Right lobe of liver (tissue), 6 donors: ENCODE results near the gene CALML6. TPM values are rescaled to one million over a fixed set of nuclear protein-coding genes. Genes with fewer than 3 reads are reported as not detected.

Experiments
- ATAC-seq, 4 donors: fragments of 200-7000 bp; cut with Tn5 transposase; one replicate each; pipeline ENCODE4 v1.9.1; 2020; ENCODE audit warnings: mild to moderate bottlenecking in 4 of 4, moderate library complexity in 4 of 4
- DNase-seq, 3 donors: peaks; one replicate each; pipeline ENCODE4 v3.0.0-alpha.2; 2020
- H3K27ac ChIP-seq, 3 donors: fragments of 200-600 bp; one replicate each; pipeline ENCODE4 v1.8.0; 2022
- H3K27me3 ChIP-seq, 2 donors: fragments of 200-600 bp; one replicate each; pipeline ENCODE4 v1.8.0; 2022
- H3K36me3 ChIP-seq, 4 donors: fragments of 200-600 bp; sonication (generic) in 1 of 4; one replicate each; pipeline versions ENCODE4 v1.5.1 to v1.8.0; 2017 to 2022; ENCODE audit warnings: control low read depth in 1 of 4
- H3K4me1 ChIP-seq, 4 donors: fragments of 200-600 bp; sonication (generic) in 1 of 4; one replicate each; pipeline versions ENCODE4 v1.5.1 to v1.8.0; 2017 to 2022; ENCODE audit warnings: control low read depth in 1 of 4
- H3K4me3 ChIP-seq, 3 donors: fragments of 200-600 bp; one replicate each; pipeline ENCODE4 v1.8.0; 2022
- H3K9me3 ChIP-seq, 4 donors: fragments of 200-600 bp; sonication (generic) in 1 of 4; one replicate each; pipeline versions ENCODE4 v1.5.1 to v1.8.0; 2017 to 2022; ENCODE audit warnings: control low read depth in 1 of 4
- CTCF ChIP-seq, 4 donors: fragments of 200-600 bp in 3 of 4; fragments of 450-650 bp in 1 of 4; IDR thresholded peaks; one replicate each; pipeline versions ENCODE4 v1.5.1 to v1.8.0; 2016 to 2022; ENCODE audit warnings: antibody characterized with exemption in 4 of 4, mild to moderate bottlenecking in 2 of 4
- POLR2A ChIP-seq: fragments of 450-650 bp; IDR thresholded peaks from one replicate; pipeline ENCODE4 v1.6.1; 2017; ENCODE audit warnings: antibody characterized with exemption, mild to moderate bottlenecking
- WGBS: methylation state at CpG from one replicate; pipeline ENCODE4 v1.1.6; 2018; ENCODE audit warnings: low coverage, low lambda C conversion rate; ENCODE audit not compliant: insufficient coverage; ENCODE audit errors: missing lambda C conversion rate; 5-methylcytosine and 5-hydroxymethylcytosine counted together
- intact Hi-C, 2 donors: fragments of 100-400 bp; cut with DNase I; formaldehyde crosslinking; loops; one replicate each; pipeline versions ENCODE4 v1.11.2 to v1.14.1; 2022
- total RNA-seq, 6 experiments: library from RNA; depleted of rRNA in 2 of 6; stranded (reverse); fragments of >200 nt in 2 of 6; fragmentation: NEBNext Ultra II Directional in 3 of 6; extraction: Animal tissue kit (Norgen Biotek cat#: 25700) in 3 of 6; gene quantifications; one replicate each; pipeline versions ENCODE4 v1.1.0 to v1.2.4, GENCODE V29; 2016 to 2023
- donor health status: DM: no; HTN: yes; CAD: no.
- donor health status: DM: no; HTN: no; CAD: no.
- donor health status: DM: no; HTN: no; CAD: no.
- donor health status: DM: no; HTN: yes; CAD: no.
- donor health status: DM: no; HTN: yes; CAD: no.

Gene CALML6
- total RNA-seq, 6 experiments from 2014 or later, result 0.44 to 1.4 (median 0.58) TPM; not detected in 2

DNA sequence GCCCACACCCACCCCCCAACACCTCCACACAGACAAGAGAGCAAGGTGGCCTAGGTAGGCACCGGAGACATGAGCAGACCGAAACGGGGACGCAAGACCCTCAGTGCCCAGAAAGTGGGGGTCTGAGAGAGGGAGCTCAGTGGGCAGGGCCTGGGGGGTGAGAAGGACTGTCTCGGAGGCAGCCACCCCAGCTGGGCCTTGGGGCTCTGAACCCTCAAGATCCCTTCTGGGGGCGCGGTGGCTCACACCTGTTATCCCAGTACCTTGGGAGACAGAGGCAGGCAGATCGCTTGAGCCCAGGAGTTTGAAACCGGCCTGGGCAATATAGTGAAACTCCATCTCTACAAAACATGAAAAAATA lies 15.1 kb upstream of the CALML6 start:
- H3K27me3 ChIP-seq, result no peaks in the 10 kb centered on the region
- H3K4me3 ChIP-seq, result no peak overlapping the region
- DNase-seq (no peak), ATAC-seq (no peak)
- H3K4me1 ChIP-seq, result peaks cover 0 to 4% (median 0%) of the 10 kb centered on the region in 4 donors
- no peaks in the 10 kb centered on the region for H3K36me3 ChIP-seq
- WGBS, result 60% methylated on average over 1 of the region's 9 CpGs
- TF ChIP-seq POLR2A, result no peak
- no peak for TF ChIP-seq CTCF (IDR thresholded peaks at IDR 0.05)
- H3K9me3 ChIP-seq, result no peaks in the 10 kb centered on the region
- intact Hi-C loops, result loop anchor here (10.0 kb wide), 2 partner anchors 105 to 145 kb away; no protein-coding TSS in a partner anchor
- no peak overlapping the region for H3K27ac ChIP-seq

DNA sequence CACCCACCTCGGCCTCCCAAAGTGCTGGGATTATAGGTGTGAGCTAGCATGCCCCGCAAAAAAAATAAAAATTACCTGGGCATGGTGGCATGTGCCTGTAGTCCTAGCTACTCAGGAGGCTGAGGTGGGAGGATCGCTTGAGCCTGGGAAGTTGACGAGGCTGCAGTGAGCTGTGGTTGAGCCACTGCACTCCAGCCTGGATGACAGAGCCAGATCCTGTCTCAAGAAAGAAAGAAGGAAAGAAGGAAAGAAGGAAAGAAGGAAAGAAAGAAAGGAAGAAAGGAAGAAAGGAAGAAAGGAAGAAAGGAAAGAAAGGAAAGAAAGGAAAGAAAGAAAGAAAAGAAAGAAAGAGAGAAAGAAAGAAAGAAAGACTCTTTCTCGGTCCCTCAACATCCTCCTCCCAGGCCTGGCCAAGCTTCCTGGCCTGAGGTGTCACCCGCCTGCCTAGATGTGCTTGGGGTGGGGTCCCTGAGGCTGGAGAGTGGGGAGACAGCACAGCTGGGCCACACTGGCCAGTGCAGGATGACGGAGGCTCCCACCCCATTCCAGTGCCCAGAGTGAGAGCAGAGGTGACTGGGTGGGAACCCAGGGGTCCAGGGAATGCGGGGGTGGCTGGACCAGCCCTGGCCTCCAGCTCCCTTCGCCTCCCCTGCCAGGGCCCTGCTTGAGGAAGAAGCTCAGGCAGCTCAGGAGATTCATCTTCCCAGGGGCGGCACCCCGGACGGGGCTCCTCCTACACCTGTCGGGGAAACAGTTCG lies 14.0 kb upstream of the CALML6 start:
- intact Hi-C loops, result loop anchor here (10.0 kb wide), 2 partner anchors 106 to 146 kb away; no protein-coding TSS in a partner anchor
- Histone ChIP-seq H3K9me3 (no peaks in the 10 kb centered on the region), H3K27me3 (no peaks in the 10 kb centered on the region), H3K4me3 (no peak overlapping the region), H3K27ac (no peak overlapping the region), H3K4me1 (peaks cover 0 to 2% (median 0%) of the 10 kb centered on the region in 4 donors), H3K36me3 (no peaks in the 10 kb centered on the region)
- TF ChIP-seq CTCF (IDR thresholded peaks at IDR 0.05) (no peak), POLR2A (no peak)
- DNase-seq (no peak), ATAC-seq (no peak)
- 70% methylated on average over 4 of the region's 14 CpGs for WGBS

GRCh38 chr1:1901641-1902294 lies 13.3 kb upstream of the CALML6 start:
- DNase-seq (no peak), ATAC-seq (no peak)
- Histone ChIP-seq H3K4me1 (peaks cover 0 to 3% (median 0%) of the 10 kb centered on the region in 4 donors), H3K27ac (no peak overlapping the region), H3K27me3 (no peaks in the 10 kb centered on the region), H3K4me3 (no peak overlapping the region), H3K36me3 (no peaks in the 10 kb centered on the region), H3K9me3 (no peaks in the 10 kb centered on the region)
- TF ChIP-seq POLR2A (no peak), CTCF (IDR thresholded peaks at IDR 0.05) (no peak)
- intact Hi-C loops, result loop anchor here (10.0 kb wide), 2 partner anchors 107 to 147 kb away; no protein-coding TSS in a partner anchor
- no CpG with 5 or more reads among the region's 13 CpGs for WGBS

GRCh38 chr1:1903224-1903623 lies 11.8 kb upstream of the CALML6 start:
- intact Hi-C loops, result loop anchor here (10.0 kb wide), 2 partner anchors 108 to 148 kb away; no protein-coding TSS in a partner anchor
- no peak for TF ChIP-seq POLR2A
- no peak for TF ChIP-seq CTCF (IDR thresholded peaks at IDR 0.05)
- H3K27me3 ChIP-seq, result no peaks in the 10 kb centered on the region
- no peaks in the 10 kb centered on the region for H3K9me3 ChIP-seq
- H3K4me1 ChIP-seq, result peaks cover 0 to 7% (median 3%) of the 10 kb centered on the region in 4 donors
- no peaks in the 10 kb centered on the region for H3K36me3 ChIP-seq
- H3K4me3 ChIP-seq, result no peak overlapping the region
- DNase-seq (no peak), ATAC-seq (no peak)
- no peak overlapping the region for H3K27ac ChIP-seq
- 81% methylated on average over 3 of the region's 12 CpGs for WGBS
